Spleen (tissue), 11 donors: ENCODE results near the gene SLC37A3. TPM values are rescaled to one million over a fixed set of nuclear protein-coding genes. Genes with fewer than 3 reads are reported as not detected.
A peak's percentile ranks its signal among the peaks of the same experiment; 100 is the strongest.

Experiments
- DNase-seq: peaks from one replicate; pipeline ENCODE4 v3.0.0-alpha.2; 2020
- H3K27ac ChIP-seq, 8 donors: fragments of 200-600 bp; sonication (generic) in 7 of 8; 1 replicate in 4 of 8; 2 replicates in 4 of 8; pipeline versions ENCODE4 v1.5.0 to v1.8.0; 2016 to 2021; ENCODE audit warnings: inconsistent platforms in 4 of 8, mild to moderate bottlenecking in 4 of 8, moderate library complexity in 1 of 8
- H3K27me3 ChIP-seq, 7 donors: fragments of 200-600 bp; sonication (generic) in 6 of 7; replicated peaks in 1 of 7; 1 replicate in 4 of 7; 2 replicates in 3 of 7; pipeline versions ENCODE4 v1.5.0 to v1.8.0; 2016 to 2021; ENCODE audit warnings: inconsistent platforms in 3 of 7, mild to moderate bottlenecking in 1 of 7
- H3K36me3 ChIP-seq, 6 donors: fragments of 200-600 bp; sonication (generic) in 5 of 6; 1 replicate in 4 of 6; 2 replicates in 2 of 6; pipeline versions ENCODE4 v1.5.0 to v1.8.0; 2016 to 2021; ENCODE audit warnings: inconsistent platforms in 2 of 6
- H3K4me1 ChIP-seq, 6 donors: fragments of 200-600 bp; sonication (generic) in 5 of 6; 1 replicate in 3 of 6; 2 replicates in 3 of 6; pipeline versions ENCODE4 v1.5.0 to v1.8.0; 2016 to 2021; ENCODE audit warnings: inconsistent platforms in 3 of 6
- H3K4me3 ChIP-seq, 8 donors: fragments of 200-600 bp; sonication (generic) in 7 of 8; 1 replicate in 4 of 8; 2 replicates in 4 of 8; pipeline versions ENCODE4 v1.5.0 to v1.8.0; 2016 to 2021; ENCODE audit warnings: inconsistent platforms in 4 of 8, mild to moderate bottlenecking in 4 of 8, moderate library complexity in 2 of 8
- H3K9me3 ChIP-seq, 8 donors: fragments of 200-600 bp; sonication (generic) in 7 of 8; 1 replicate in 4 of 8; 2 replicates in 4 of 8; pipeline versions ENCODE4 v1.5.0 to v1.8.0; 2016 to 2021; ENCODE audit warnings: inconsistent platforms in 4 of 8
- CTCF ChIP-seq, 11 experiments: fragments of 200-600 bp in 7 of 11; fragments of 450-650 bp in 4 of 11; sonication (generic) in 4 of 11; IDR thresholded peaks in 8 of 11; conservative IDR thresholded peaks in 3 of 11; 1 replicate in 7 of 11; 2 replicates in 4 of 11; pipeline versions ENCODE4 v1.4.0 to v1.8.0; 2016 to 2021; ENCODE audit warnings: antibody characterized with exemption in 11 of 11, inconsistent platforms in 4 of 11, mild to moderate bottlenecking in 1 of 11
- POLR2A ChIP-seq, 3 donors: fragments of 450-650 bp; IDR thresholded peaks; one replicate each; pipeline ENCODE4 v1.5.1; 2017; ENCODE audit warnings: antibody characterized with exemption in 3 of 3, mild to moderate bottlenecking in 1 of 3
- POLR2AphosphoS5 ChIP-seq, 3 donors: sonication (generic); formaldehyde crosslinking; IDR thresholded peaks; one replicate each; pipeline ENCODE4 v1.5.1; 2017; ENCODE audit warnings: antibody characterized with exemption in 3 of 3
- WGBS, 5 donors: extraction: QIAGEN DNeasy Blood & Tissue Kit in 3 of 5; methylation state at CpG; one replicate each; pipeline versions ENCODE4 v1.1.5 to v1.1.7; 2013 to 2018; 5-methylcytosine and 5-hydroxymethylcytosine counted together
- intact Hi-C: fragments of 100-400 bp; cut with DNase I; formaldehyde crosslinking; loops from one replicate; pipeline ENCODE4 v1.15.0; 2023; ENCODE audit warnings: low total_unique reads
- polyA plus RNA-seq, 3 donors: library from polyadenylated mRNA; stranded (reverse); fragments of 200-250 nt; gene quantifications; one replicate each; pipeline ENCODE4 v1.2.1, GENCODE V29; 2013
- total RNA-seq, 7 donors: library from RNA; depleted of rRNA in 3 of 7; stranded (reverse); fragments of >200 nt in 3 of 7; fragmentation: NEBNext Ultra II Directional in 4 of 7; extraction: Animal tissue kit (Norgen Biotek cat#: 25700) in 4 of 7; gene quantifications; one replicate each; pipeline versions ENCODE4 v1.1.0 to v1.2.1, GENCODE V29; 2016 to 2021
- donor health status: healthy with polysubstance abuse.
- donor health status: DM: no; HTN: no; CAD: no; lungs with moderate emphysema.
- donor health status: DM: no; HTN: no; CAD: no.
- donor health status: Bipolar disorder and iron deficiency.
- donor health status: healthy.
- donor health status: DM: no; HTN: no; CAD: no.
- donor health status: DM: yes; HTN: yes; CAD: no.

Gene SLC37A3
- total and polyA plus RNA-seq, 10 donors: 8.0 to 71.9 (median 37.8) TPM

- WGBS, 5 donors: 91 to 96% (median 93%) methylated on average over 7 of the region's 7 CpGs
- intact Hi-C loops: no loop called here
- no peaks in the 10 kb centered on the region for H3K36me3 ChIP-seq
- peaks cover 0 to 50% (median 19%) of the 10 kb centered on the region in 6 donors for H3K4me1 ChIP-seq
- H3K27me3 ChIP-seq: no peaks in the 10 kb centered on the region
- TF ChIP-seq CTCF (IDR thresholded peaks at IDR 0.05 in 8 of 11, conservative IDR thresholded peaks at IDR 0.05 in 3 of 11) (no peak), POLR2A (IDR thresholded peaks at IDR 0.05) (no peak), POLR2AphosphoS5 (IDR thresholded peaks at IDR 0.05) (no peak)
- H3K27ac ChIP-seq: peak overlapping the region in 2 of 8 donors; percentile 82 to 85
- peaks cover 0 to under 1% (median 0%) of the 10 kb centered on the region in 8 donors for H3K9me3 ChIP-seq
- no peak overlapping the region for H3K4me3 ChIP-seq
- DNase-seq: no peak
Observed at GRCh38 chr7:140317999-140318398, 80.3 kb downstream of the SLC37A3 start.

GRCh38 chr7:140317597-140317996 is 80.7 kb downstream of the SLC37A3 start:
- intact Hi-C loops: no loop called here
- no peak overlapping the region for H3K4me3 ChIP-seq

GRCh38 chr7:140316165-140316661 is 82.1 kb downstream of the SLC37A3 start:
- Histone ChIP-seq H3K27ac (peak overlapping the region in 5 of 8 donors; percentile 19 to 85 (median 63)), H3K4me1 (peaks cover 0 to 61% (median 19%) of the 10 kb centered on the region in 6 donors), H3K4me3 (peak overlapping the region in 1 of 8 donors; percentile 36), H3K36me3 (no peaks in the 10 kb centered on the region), H3K9me3 (peaks cover 0 to 18% (median 9%) of the 10 kb centered on the region in 8 donors), H3K27me3 (no peaks in the 10 kb centered on the region)
- WGBS, 5 donors: 42 to 62% (median 52%) methylated on average over 7 of the region's 7 CpGs
- intact Hi-C loops: no loop called here
- TF ChIP-seq POLR2A (IDR thresholded peaks at IDR 0.05): no peak
- TF ChIP-seq CTCF (IDR thresholded peaks at IDR 0.05 in 8 of 11, conservative IDR thresholded peaks at IDR 0.05 in 3 of 11): no peak
- TF ChIP-seq POLR2AphosphoS5 (IDR thresholded peaks at IDR 0.05): no peak
- DNase-seq: no peak

More at GRCh38 chr7:140317597-140317996, 80.7 kb downstream of the SLC37A3 start:
- H3K36me3 ChIP-seq: no peaks in the 10 kb centered on the region
- peak overlapping the region in 2 of 8 donors; percentile 82 to 85 for H3K27ac ChIP-seq
- H3K4me1 ChIP-seq: peaks cover 0 to 54% (median 19%) of the 10 kb centered on the region in 6 donors
- 56 to 78% (median 69%) methylated on average over 4 of the region's 4 CpGs for WGBS, 5 donors
- TF ChIP-seq POLR2A (IDR thresholded peaks at IDR 0.05) (no peak), POLR2AphosphoS5 (IDR thresholded peaks at IDR 0.05) (no peak), CTCF (IDR thresholded peaks at IDR 0.05 in 8 of 11, conservative IDR thresholded peaks at IDR 0.05 in 3 of 11) (no peak)
- H3K27me3 ChIP-seq: no peaks in the 10 kb centered on the region
- DNase-seq: no peak
- H3K9me3 ChIP-seq: peaks cover 0 to 4% (median 0%) of the 10 kb centered on the region in 8 donors

GRCh38 chr7:140315498-140316164 is 82.7 kb downstream of the SLC37A3 start:
- TF ChIP-seq POLR2AphosphoS5 (IDR thresholded peaks at IDR 0.05): no peak
- TF ChIP-seq CTCF (IDR thresholded peaks at IDR 0.05 in 8 of 11, conservative IDR thresholded peaks at IDR 0.05 in 3 of 11): no peak
- TF ChIP-seq POLR2A (IDR thresholded peaks at IDR 0.05): no peak
- no peaks in the 10 kb centered on the region for H3K27me3 ChIP-seq
- H3K36me3 ChIP-seq: no peaks in the 10 kb centered on the region
- no peak for DNase-seq
- peaks cover 0 to 18% (median 9%) of the 10 kb centered on the region in 8 donors for H3K9me3 ChIP-seq
- H3K27ac ChIP-seq: peak overlapping the region in 5 of 8 donors; percentile 19 to 85 (median 63)
- peaks cover 0 to 65% (median 19%) of the 10 kb centered on the region in 6 donors for H3K4me1 ChIP-seq
- WGBS, 5 donors: 68 to 85% (median 75%) methylated on average over 15 of the region's 15 CpGs
- intact Hi-C loops: no loop called here
- H3K4me3 ChIP-seq: peak overlapping the region in 1 of 8 donors; percentile 36
